ENCODE results near the gene ENTPD8.

DNA sequence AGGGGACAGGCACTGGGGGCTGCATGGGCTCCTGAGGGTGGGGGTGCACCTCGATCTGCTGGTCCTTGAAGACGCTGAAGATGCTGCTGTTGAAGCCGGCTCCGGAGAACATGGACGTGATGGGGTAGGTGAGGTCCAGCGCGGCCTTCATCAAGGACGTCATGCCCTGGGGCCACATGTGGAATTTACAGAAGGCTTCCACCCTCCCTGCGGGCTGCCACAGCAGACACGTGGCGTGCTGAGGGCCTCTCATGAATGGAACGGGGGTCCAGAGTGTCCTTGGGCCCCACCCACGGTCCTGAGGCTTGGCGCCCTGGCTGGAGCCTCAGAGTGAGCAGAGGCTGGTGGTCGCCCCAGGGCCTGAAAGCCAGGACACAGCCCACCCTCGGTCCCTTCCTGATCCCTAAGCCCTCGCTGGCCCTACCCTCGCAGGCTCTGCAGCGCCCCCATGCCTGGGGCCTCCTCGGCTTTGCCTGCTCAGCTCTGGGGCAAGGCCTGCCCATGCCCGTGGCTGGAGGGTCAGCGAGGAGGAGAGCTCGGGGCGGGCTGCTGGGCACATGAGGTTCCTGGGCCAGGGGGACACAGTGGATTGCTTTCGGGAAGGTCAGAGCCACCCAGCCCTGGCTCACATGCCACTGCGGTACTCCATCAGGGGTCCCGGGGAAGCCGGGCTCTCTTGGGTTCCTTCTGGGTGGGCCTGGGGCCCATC, 23.3 kb upstream of the ENTPD8 start:
- TF ChIP-seq FOS (IDR thresholded peaks at IDR 0.05; ENCODE audit: borderline replicate concordance, extremely low read depth, insufficient read length) = no peak
- no peak for TF ChIP-seq EGR1 (IDR thresholded peaks at IDR 0.05; ENCODE audit: borderline replicate concordance in 1 of 2, low read depth in 2 of 2, low read length in 2 of 2)
- no peak for TF ChIP-seq ZNF274 (IDR thresholded peaks at IDR 0.05; ENCODE audit: insufficient read depth, insufficient read length)
- no peak for TF ChIP-seq PAX5 (IDR thresholded peaks at IDR 0.05; ENCODE audit: borderline replicate concordance, low read depth, low read length)
